Activated CD8-positive, alpha-beta memory T cell treated with anti-CD3 and anti-CD28 coated beads for 4 hours (primary cell): ENCODE measurements around the gene KRTCAP2.

Experiments
- DNase-seq, 2 donors: peaks; one replicate each; pipeline ENCODE4 v3.0.0-alpha.2; 2020; ENCODE audit warnings: low read depth in 2 of 2

KRTCAP2 gene

GRCh38 chr1:155134322-155134721, 38.8 kb downstream of the KRTCAP2 start:
- DNase-seq, result no peak

GRCh38 chr1:155133799-155134281, 39.3 kb downstream of the KRTCAP2 start:
- DNase-seq, result no peak

- no peak for DNase-seq
Observed at GRCh38 chr1:155131856-155132255, 41.2 kb downstream of the KRTCAP2 start.

GRCh38 chr1:155131285-155131684, 41.8 kb downstream of the KRTCAP2 start:
- no peak for DNase-seq

GRCh38 chr1:155130272-155131006, 42.7 kb downstream of the KRTCAP2 start:
- DNase-seq, result no peak

- no peak for DNase-seq
Observed at GRCh38 chr1:155128755-155129473, 44.2 kb downstream of the KRTCAP2 start.

GRCh38 chr1:155127967-155128754, 44.9 kb downstream of the KRTCAP2 start:
- DNase-seq, result no peak

GRCh38 chr1:155127105-155127966, 45.8 kb downstream of the KRTCAP2 start, which contains the start of gene EFNA1:
TSS of gene EFNA1 (plus strand) at chr1:155127876. CDS start at chr1:155127978, 102 bp downstream.
- no peak for DNase-seq

GRCh38 chr1:155126556-155127104, 46.5 kb downstream of the KRTCAP2 start:
- no peak for DNase-seq

GRCh38 chr1:155125946-155126555, 47.1 kb downstream of the KRTCAP2 start:
- DNase-seq, result no peak

- DNase-seq, result no peak
Observed at GRCh38 chr1:155125511-155125945, 47.6 kb downstream of the KRTCAP2 start.

- DNase-seq, result no peak
Observed at GRCh38 chr1:155124503-155125463, 48.3 kb downstream of the KRTCAP2 start.

- no peak for DNase-seq
Observed at GRCh38 chr1:155123801-155124200, 49.3 kb downstream of the KRTCAP2 start.

GRCh38 chr1:155122308-155122707, 50.8 kb downstream of the KRTCAP2 start:
- DNase-seq, result no peak

- no peak for DNase-seq
Observed at GRCh38 chr1:155121249-155121648, 51.9 kb downstream of the KRTCAP2 start.

GRCh38 chr1:155120253-155120652, 52.9 kb downstream of the KRTCAP2 start:
- DNase-seq, result no peak
